Activated CD4-positive, alpha-beta T cell treated with anti-CD3 and anti-CD28 coated beads for 24 hours (primary cell): Measurements from ENCODE around the gene NDUFA6.
"Not testable (repeated sequence)": the region's sequence is repeated elsewhere in the genome, so short reads cannot be mapped to it uniquely, and the experiment has no call there.

Source experiments
- DNase-seq, 2 donors: peaks; one replicate each; pipeline ENCODE4 v3.0.0-alpha.2; 2020; ENCODE audit warnings: low read depth in 2 of 2

Gene NDUFA6

DNA sequence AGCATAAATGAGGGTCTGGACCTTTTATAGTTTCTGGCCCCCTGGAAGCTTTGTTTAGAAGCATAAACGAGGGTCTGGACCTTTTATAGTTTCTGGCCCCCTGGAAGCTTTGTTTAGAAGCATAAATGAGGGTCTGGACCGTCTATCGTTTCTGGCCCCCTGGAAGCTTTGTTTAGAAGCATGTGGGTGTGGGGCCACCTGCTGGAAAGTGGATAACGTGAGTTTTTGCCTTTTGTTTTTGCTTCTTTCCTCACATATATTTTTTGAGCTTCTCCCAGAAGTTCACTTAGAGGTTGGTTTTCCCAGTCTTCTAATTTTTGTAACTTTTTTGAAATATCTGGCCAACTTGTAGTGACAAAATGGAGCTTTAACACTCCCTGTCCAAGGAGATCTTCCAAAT is 22.2 kb upstream of the NDUFA6 start:
- DNase-seq, result not testable (repeated sequence)

DNA sequence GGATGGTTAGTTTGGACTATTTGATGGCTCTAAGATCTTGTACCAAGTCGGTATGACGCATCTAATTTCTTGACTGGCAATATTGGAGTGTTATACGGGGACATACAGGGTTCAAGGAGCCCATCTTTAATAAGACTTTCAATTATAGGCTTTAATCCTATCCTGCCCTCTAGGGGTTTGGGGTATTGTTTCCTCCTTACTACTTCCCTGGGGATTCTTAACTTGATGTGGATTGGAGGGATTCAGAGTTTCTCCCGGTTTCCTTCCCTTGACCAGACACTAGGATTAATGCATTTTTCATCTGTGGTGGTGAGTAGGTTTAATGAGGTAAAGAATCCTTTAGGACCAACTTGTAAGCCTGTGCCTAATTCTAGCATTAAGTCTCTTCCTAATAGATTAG is 21.2 kb upstream of the NDUFA6 start:
- DNase-seq, result no peak

GRCh38 chr22:42108848-42109247 is 18.3 kb upstream of the NDUFA6 start:
- DNase-seq, result no peak

- DNase-seq, result not testable (repeated sequence)
Observed at GRCh38 chr22:42104332-42104860, 13.8 kb upstream of the NDUFA6 start.

DNA sequence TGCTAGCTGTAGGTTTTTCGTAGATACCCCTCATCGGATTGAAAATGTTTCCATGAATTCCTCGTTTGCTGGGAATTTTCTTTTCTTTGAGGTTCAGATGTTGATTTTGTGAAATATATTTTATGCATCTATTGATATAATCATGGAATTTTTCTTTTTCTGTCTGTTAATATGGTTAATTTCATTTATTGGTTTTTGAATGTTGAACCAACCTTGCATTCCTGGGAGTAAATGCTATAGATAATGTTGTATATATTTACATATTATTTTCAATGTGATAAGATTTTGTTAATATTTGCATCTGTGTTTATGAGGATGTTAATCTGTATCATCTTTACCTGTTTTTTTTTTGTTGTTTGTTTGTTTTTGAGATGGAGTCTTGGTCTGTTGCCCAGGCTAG is 10.6 kb upstream of the NDUFA6 start:
- no peak for DNase-seq

- no peak for DNase-seq
Observed at GRCh38 chr22:42091455-42091782, 847 bp upstream of the NDUFA6 start.

- no peak for DNase-seq
Observed at GRCh38 chr22:42086051-42086450, 4.5 kb downstream of the NDUFA6 start.

GRCh38 chr22:42084874-42085273 is 5.7 kb downstream of the NDUFA6 start:
- no peak for DNase-seq

DNA sequence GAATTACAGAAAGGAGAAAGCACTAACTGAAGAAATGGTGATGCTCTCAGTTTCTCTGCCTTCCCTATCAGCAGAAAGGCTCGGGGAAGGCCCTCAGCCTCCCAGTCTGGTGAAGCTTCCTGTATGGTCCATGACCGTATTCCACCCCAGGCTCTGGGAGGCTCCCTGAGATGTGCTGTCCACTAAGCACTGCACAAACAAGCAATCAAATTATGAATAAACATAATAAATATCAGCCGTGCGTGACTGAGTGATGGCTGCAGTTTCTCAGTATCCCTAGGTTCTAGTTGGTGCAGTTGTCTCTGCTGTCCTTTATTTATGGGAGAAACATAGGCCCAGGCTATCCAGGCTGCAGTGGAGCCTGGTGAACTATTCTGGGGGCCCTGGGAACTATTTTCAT is 7.5 kb downstream of the NDUFA6 start:
- DNase-seq, result no peak

DNA sequence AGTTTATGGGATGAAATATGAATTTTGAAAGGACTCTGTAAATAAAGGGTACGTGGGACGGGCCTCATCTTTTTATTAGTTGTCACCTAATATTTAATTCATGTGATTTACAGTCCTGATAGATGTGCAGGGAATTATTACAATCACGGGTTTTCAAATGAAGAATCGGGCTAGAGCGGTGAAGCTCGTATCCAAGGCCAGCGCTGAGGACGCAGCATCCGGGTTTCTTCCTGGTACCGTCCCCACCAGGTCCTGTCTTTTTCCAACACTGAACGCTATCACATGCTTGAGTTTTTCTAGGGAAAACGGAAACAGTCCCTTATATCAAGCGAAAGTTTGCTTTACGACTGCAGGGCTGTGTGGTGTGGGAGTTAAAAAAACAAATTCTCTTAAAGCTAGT is 10.3 kb downstream of the NDUFA6 start:
- no peak for DNase-seq

- DNase-seq, result peak; percentile 96 to 97
Observed at GRCh38 chr22:42079319-42080251, 11.0 kb downstream of the NDUFA6 start, which contains the start of gene SMDT1. Gene SMDT1, plus strand, starts transcription at chr22:42079700. Its CDS starts 69 bp downstream, at chr22:42079769.

DNA sequence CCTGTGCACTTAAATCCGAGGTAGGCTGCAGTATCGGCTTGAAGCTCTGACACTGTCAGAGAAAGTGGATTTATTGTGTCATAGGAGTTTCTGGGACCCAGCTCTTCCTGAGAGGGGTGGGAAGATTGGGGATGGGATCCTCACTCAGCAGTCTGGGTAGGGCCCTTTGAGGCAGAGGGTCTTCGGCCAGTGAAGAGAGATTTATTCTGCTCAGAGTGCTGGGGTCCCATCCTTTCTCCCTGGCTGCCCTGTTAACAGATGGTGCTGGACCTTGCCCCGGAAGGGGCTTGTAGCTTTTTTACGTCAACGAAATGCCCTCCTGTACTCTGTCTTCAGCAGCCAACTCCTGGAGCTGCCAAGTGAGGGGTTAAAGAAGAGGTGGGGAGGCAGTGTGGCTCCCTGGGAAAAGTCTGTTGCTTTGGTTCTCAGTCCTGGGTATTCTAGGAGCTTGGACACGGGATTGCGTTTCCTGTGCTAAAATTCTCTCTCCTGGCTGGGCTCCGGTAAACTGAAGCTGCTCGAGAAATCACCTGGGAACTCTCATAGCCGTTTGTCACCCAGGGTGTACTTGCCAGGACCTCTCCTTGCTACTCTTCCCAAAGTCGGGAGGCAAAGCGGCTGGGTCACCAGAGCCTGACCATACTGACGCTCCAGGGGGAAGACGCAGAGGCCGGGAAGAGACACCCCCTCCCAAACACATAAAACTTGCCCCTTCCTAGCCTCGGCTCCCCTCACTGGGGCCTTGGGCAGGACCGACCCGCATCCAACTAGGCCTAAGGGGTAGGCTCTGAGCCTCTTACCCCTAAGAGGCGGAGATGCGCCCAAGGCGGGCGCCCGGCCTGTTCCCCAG is 11.9 kb downstream of the NDUFA6 start:
- DNase-seq, result no peak

DNA sequence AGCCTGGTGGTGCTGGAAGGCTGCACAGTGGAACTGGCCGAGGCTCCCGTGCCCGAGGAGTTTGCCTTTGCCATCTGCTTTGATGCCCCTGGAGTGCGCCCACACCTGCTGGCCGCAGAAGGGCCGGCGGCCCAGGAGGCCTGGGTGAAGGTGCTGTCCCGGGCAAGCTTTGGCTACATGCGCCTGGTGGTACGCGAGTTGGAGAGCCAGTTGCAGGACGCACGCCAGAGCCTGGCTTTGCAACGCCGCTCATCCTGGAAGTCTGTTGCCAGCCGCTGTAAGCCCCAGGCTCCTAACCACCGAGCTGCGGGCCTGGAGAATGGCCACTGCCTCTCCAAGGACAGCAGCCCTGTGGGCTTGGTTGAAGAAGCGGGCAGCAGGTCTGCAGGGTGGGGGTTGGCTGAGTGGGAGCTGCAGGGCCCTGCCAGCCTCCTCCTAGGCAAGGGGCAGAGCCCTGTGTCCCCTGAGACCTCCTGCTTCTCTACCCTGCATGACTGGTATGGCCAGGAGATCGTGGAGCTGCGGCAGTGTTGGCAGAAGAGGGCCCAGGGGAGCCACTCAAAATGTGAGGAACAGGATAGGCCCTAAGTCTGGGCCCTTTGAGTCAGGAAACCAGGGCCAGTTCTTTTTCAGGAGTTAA is 13.0 kb downstream of the NDUFA6 start:
- no peak for DNase-seq

- no peak for DNase-seq
Observed at GRCh38 chr22:42076764-42077485, 13.6 kb downstream of the NDUFA6 start.

DNA sequence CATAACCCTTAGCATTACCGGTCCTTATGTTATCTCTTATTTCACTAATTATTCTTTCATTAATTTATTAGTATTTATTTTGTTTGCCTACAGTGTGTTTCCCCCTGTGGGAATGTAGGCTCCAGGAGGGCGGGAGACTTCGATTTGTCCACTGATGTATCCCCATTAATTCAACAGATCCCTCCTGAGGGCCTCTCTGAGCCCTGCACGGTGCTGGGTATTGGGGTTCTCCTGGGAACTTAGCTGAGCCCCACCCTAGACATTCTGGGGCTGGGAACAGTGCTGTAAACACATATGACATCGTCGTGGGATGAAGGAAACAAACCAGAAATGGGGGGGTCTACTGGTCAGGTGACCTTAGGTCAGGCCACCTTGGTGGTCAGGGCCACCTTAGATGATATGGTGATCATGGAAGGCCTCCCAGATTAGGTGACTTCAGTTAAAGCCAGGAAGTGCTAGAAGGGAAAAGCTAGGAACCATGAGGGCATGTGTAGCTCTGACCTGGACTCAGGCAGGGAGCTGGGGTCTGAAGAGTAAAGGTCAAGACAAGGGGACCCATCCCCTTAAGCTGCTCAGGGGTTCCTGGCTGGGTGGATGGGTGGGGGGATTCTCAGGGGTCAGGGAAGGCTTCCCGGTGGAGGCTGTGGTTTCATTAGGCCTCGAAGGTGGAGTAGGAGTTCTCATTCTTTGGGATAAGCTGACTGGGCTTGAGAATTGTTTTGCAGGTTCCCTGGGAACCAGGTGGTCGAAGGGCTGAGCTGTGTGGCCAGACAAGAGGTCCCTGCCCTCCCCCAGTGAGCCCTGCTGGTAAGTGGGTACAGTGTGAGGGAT is 15.5 kb downstream of the NDUFA6 start:
- DNase-seq, result no peak

GRCh38 chr22:42074132-42074811 is 16.3 kb downstream of the NDUFA6 start, which contains the start of gene PHETA2:
Gene PHETA2, plus strand, starts transcription at chr22:42074248. Its CDS starts 3,046 bp downstream, at chr22:42077294.
- DNase-seq, result peak; percentile 18 to 40

DNA sequence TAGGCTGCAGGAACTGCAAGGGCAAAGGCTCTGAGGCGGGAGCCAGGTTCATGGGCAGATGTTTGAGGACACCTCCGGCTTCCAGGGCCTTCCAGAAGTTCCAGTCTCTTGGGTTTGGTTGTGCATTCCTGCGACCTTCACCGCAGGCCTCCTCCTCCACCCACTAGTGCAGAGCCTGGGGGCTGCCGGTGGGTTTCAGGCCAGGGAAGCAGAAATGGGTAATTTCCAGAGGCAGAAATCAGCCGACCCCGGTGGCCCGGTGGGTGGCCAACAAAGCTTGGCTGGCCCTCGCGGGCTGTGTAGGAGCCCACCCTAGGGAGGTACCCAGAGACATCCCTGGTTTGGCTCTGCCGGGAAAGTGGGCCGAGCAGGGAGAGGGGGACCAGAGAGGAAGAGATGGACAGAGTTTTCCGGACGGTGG is 16.9 kb downstream of the NDUFA6 start:
- DNase-seq, result no peak

- DNase-seq, result no peak
Observed at GRCh38 chr22:42072606-42073330, 17.8 kb downstream of the NDUFA6 start.

DNA sequence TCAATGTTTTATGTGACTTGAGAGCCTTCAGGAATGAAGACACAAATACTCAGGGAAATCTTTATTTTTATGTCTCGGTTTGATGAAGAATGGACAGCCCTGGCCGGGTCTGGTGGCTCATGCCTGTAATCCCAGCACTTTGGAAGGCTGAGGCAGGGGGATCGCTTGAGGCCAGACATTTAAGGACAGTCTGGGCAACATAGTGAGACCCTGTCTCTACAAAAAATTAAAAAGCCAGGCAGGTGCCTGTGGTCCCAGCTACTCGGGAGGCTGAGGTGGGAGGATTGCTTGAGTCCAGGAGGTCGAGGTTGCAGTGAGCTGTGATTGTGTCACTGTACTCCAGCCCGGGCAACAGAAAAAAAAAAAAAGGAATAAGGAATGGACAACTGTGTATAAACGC is 19.1 kb downstream of the NDUFA6 start:
- DNase-seq, result not testable (repeated sequence)
